Retinal pigment epithelial cell (primary cell): ENCODE data around the gene R3HDML.

ENCODE experiments used
- DNase-seq: peaks from one replicate; pipeline ENCODE4 v3.0.0-alpha.2; 2010; ENCODE audit warnings: low read depth
- H3K4me3 ChIP-seq: 2 replicates; pipeline ENCODE4 v1.5.1; 2011; ENCODE audit warnings: mild to moderate bottlenecking, low read length, control low read depth, moderate library complexity
- CTCF ChIP-seq: conservative IDR thresholded peaks from 2 replicates; pipeline ENCODE4 v1.5.1; 2011; ENCODE audit warnings: low read depth, low read length, control low read depth, inconsistent platforms

Gene R3HDML

GRCh38 chr20:44400671-44400969 is 63.8 kb downstream of the R3HDML start:
- no peak for TF ChIP-seq CTCF
- H3K4me3 ChIP-seq, result no peak overlapping the region
- DNase-seq, result no peak
